CD4-positive, alpha-beta T cell treated with Interleukin-17A for 4 hours (primary cell): Measurements from ENCODE around the gene ATAD1.
"Not testable (repeated sequence)": the region's sequence is repeated elsewhere in the genome, so short reads cannot be mapped to it uniquely, and the experiment has no call there.

ENCODE experiments used
- DNase-seq: peaks from one replicate; pipeline ENCODE4 v3.0.0-alpha.2; 2020; ENCODE audit warnings: mixed read lengths

Gene ATAD1

GRCh38 chr10:87817609-87818504 lies at the start of gene ATAD1:
TSS of gene ATAD1 (minus strand) at chr10:87818226. CDS start at chr10:87814599, 3,627 bp downstream.
- peak; percentile 89 for DNase-seq

- no peak for DNase-seq
Observed at GRCh38 chr10:87867453-87867852, 49.4 kb upstream of the ATAD1 start.

DNA sequence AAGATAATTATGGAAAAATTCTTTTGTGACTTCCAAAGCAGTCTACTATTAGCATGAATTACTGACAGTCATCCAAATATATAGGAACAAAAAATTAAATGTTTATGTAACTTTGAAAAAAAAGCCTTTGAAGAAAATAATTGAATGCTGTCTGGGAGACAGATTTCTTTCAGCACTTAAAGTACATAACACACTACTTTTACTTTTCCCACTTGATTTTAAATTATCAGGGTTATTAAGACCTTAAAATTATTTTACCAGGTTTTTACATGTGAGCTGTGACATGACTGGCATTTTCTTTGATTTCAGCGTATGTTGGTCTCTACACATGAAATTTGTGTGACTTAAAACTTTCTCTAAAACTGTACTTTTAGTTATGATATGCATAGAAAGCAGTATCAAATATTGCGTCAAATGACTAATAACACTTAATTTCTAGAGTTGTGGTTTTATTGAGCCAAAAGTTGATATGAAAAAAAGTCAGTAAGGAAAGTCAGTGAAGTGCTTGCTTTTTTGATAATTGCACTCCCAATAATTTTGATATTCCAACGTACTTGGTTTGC lies 48.5 kb upstream of the ATAD1 start:
- DNase-seq = no peak

GRCh38 chr10:87865241-87865881 lies 47.3 kb upstream of the ATAD1 start:
- DNase-seq = no peak

DNA sequence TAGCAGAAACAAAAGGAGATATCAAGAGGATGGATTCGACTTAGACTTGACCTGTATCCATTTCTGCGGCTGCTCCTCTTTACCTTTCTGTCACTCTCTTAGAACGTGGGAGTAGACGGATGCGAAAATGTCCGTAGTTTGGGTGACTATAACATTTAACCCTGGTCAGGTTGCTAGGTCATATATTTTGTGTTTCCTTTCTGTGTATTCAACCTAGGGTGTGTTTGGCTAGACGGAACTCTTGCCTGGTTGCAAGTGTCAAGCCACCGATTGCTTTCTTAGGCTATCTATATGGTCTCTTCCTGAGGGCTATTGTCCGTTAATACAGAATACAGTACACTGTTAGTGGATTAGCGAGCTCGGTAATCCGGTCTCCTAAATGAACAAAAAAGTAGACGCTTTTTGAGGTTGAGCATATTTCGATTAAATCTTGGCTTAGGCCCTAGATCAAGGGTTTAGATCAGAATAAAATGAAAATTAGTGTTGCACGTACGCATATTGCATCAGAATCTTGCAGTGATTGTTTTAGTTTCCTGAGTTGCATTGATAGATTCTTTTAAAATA lies 46.6 kb upstream of the ATAD1 start:
- no peak for DNase-seq

DNA sequence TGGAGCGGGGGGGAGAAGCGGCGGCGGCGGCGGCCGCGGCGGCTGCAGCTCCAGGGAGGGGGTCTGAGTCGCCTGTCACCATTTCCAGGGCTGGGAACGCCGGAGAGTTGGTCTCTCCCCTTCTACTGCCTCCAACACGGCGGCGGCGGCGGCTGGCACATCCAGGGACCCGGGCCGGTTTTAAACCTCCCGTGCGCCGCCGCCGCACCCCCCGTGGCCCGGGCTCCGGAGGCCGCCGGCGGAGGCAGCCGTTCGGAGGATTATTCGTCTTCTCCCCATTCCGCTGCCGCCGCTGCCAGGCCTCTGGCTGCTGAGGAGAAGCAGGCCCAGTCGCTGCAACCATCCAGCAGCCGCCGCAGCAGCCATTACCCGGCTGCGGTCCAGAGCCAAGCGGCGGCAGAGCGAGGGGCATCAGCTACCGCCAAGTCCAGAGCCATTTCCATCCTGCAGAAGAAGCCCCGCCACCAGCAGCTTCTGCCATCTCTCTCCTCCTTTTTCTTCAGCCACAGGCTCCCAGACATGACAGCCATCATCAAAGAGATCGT lies 46.0 kb upstream of the ATAD1 start:
- peak; percentile 40 for DNase-seq

GRCh38 chr10:87863053-87863943 lies 45.3 kb upstream of the ATAD1 start, which contains the start of the genes KLLN and PTEN:
TSS of gene KLLN (minus strand) at chr10:87863533. CDS start at chr10:87862487, 1,046 bp downstream.
TSS of gene PTEN (plus strand) at chr10:87863625. CDS start at chr10:87864470, 845 bp downstream.
- peak; percentile 85 for DNase-seq

DNA sequence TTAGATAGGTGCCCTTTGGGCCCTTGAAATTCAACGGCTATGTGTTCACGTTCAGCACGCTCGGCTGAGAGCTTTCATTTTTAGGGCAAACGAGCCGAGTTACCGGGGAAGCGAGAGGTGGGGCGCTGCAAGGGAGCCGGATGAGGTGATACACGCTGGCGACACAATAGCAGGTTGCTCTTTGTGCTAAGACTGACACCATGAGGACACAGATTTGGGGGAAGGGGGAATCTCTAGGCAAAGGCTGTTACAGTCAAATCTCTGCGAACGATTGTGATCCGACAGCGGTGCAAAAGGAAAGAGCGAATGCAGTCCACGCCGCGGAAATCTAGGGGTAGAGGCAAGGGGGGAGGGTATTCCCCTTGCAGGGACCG lies 44.6 kb upstream of the ATAD1 start:
- peak; percentile 77 for DNase-seq

- DNase-seq = peak; percentile 96
Observed at GRCh38 chr10:87861953-87862678, 44.1 kb upstream of the ATAD1 start.

GRCh38 chr10:87861566-87861952 lies 43.5 kb upstream of the ATAD1 start:
- DNase-seq = no peak

DNA sequence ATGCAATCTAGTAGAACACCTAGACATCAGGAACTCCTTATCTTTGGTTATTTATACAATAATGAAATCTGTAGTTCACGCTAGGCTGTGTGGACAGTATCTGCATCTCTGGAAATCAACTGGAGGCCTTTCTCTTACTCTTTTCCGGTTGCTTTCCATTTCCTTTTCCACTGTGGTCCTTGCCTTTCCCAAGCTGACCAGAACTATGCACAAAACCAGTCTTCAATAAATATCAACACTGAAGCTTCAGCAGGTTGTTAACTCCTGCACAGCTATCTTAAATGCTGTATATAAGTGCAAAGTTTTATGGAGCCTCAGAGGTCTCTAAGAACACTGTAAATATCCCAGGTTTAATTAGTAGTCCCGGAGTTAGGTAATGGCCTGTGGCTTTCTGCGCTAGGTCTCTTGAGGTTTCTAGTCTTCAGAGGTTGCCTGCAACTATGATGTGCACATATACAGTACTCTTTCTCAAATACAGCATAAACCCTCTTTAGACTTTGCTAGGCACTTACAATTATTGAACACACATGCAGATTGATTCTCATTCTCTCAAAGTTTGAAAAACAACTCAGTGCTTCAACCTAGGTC lies 42.9 kb upstream of the ATAD1 start:
- no peak for DNase-seq

DNA sequence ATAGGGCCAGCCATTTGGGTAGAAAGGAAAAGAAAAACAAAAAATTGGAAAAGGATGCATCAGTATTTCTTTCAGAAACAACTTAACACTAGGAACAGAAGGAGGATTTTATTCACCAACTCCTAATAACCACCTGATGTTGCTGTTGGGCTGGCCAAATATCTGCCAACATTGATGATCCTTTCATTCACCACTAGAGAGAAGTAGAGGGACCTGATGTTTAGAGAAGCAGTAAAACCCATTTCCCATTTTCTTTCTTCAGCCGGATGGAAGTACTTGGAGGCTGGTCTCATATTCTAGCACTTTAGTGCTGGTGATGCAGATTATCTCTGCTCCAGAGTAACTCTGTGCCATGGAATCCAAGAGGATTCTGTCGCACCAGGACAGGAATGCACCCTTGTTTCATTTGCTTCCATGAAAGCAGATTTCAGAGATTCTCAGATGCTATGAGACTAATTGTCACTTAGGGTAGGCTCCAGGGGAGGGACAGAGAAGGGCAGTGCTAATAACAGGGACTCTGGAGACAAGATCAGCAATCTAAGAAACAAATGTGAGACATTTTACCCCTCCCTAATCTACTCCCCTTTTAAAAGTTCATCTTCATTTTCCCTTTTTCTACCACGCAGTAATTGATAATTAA lies 42.2 kb upstream of the ATAD1 start:
- DNase-seq = peak; percentile 49

GRCh38 chr10:87855665-87856064 lies 37.6 kb upstream of the ATAD1 start:
- DNase-seq = not testable (repeated sequence)

DNA sequence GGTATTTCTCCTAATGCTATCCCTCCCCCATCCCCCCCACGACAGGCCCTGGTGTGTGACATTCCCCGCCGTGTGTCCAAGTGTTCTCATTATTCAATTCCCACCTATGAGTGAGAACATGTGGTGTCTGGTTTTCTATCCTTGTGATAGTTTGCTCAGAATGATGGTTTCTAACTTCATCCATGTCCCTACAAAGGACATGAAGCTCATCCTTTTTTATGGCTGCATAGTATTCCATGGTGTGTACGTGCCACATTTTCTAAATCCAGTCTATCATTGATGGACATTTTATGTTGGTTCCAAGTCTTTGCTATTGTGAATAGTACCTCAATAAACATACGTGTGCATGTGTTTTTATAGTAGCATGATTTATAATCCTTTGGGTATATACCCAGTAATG lies 37.2 kb upstream of the ATAD1 start:
- not testable (repeated sequence) for DNase-seq

DNA sequence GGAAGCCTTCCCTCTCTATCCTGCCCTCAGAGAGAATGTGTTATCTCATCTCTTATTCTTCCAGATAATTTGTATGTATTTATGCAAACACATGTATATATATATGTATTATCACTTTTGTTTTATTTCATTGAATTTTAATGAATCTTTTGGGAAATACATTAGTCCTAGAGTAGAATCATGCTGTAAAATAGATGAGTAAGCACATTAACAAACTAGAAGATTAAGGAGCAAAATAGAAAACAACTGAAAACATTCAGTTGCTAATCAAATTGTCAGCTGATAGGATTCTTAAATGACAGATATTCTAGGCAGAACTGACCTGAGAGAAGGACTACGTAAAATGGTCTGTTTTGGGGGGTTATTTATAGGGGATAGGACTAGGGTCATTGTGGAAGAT lies 34.1 kb upstream of the ATAD1 start:
- no peak for DNase-seq

GRCh38 chr10:87850742-87851205 lies 32.7 kb upstream of the ATAD1 start:
- peak; percentile 68 for DNase-seq

DNA sequence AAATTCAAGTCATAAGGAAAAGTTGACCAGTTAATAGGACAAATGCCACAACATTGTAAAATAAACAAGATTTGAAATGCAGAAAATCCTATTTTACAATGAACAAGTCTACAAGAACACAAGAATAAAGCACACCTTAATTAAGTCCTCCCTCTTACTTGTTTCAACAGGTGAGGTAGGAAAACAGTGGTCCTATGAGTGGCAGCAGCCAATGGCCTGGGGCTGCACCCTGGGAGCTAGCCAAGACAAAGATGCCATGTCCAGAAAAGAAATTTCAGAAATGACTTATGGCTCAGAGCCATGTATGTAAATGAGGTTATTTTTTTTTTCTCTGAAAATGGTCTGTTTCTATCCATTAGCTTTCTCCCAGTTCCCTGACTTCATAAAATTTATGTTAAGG lies 31.0 kb upstream of the ATAD1 start:
- DNase-seq = no peak

GRCh38 chr10:87847550-87847949 lies 29.5 kb upstream of the ATAD1 start:
- DNase-seq = no peak

GRCh38 chr10:87846711-87847110 lies 28.7 kb upstream of the ATAD1 start:
- DNase-seq = not testable (repeated sequence)

DNA sequence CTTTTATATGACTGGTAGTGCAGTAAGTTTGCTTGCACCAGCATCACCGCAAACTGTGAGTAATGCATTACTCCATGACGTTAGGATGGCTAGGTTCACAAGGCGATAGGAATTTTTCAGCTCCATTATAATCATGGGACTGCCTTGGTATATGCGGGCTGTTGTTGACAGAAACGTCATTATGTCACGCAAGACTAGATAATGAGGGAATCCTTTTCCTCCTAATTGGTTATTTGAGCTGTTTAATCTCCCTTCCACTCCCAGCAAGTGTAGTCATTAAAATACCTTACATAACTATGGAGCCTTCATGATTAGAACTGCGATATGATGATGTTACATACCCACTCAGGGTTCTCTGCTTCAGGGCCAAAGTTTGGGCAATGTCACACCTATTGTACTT lies 28.0 kb upstream of the ATAD1 start:
- no peak for DNase-seq
